ENCODE results near the gene HOXA11. TPM values are rescaled to one million over a fixed set of nuclear protein-coding genes. Genes with fewer than 3 reads are reported as not detected.

HOXA11 gene
- total and polyA plus RNA-seq, 2 donors from 2014 or later = 5.2 to 5.5 TPM

DNA sequence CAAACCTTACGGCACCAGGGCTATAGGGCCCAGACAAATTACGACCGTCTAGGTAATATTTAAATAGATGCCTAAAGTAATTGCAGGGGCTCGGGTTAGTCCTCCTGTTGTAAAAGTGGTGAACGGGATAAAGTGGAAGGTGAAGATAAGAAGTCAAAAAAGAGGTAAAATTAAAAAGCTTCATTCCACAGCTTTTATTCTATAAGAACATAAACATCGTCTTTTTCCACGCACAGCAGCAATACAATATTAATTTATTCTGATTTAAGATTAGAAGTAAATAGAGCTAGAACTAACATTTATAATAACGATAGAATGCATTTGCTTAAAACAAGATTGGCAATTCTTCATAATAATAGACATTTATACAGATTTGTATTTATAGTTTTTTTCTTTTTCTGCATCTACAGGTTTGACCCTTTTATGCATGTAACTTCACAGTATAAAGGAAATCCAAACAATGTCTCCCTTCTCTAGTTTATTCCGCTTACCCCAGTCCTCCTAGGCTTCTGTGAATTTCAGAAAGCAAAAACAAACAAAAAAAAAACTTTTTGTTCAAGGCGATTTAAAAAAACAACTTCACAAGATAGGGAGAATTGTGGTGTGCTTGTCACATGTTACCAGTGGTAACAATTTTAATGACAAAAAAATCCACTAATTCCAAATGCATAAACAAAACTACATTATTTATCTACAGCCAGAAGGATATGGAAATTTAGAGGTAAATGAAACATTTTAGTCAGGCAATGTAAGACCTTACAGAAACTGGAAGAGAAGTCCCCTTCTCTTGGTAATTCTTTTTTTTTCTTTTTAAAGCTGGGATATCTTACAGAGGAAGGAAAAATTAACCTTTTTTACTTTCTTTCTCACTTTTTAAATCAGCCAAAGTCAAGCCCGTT is 14.4 kb downstream of the HOXA11 start:
- TF ChIP-seq, protein P1, sequence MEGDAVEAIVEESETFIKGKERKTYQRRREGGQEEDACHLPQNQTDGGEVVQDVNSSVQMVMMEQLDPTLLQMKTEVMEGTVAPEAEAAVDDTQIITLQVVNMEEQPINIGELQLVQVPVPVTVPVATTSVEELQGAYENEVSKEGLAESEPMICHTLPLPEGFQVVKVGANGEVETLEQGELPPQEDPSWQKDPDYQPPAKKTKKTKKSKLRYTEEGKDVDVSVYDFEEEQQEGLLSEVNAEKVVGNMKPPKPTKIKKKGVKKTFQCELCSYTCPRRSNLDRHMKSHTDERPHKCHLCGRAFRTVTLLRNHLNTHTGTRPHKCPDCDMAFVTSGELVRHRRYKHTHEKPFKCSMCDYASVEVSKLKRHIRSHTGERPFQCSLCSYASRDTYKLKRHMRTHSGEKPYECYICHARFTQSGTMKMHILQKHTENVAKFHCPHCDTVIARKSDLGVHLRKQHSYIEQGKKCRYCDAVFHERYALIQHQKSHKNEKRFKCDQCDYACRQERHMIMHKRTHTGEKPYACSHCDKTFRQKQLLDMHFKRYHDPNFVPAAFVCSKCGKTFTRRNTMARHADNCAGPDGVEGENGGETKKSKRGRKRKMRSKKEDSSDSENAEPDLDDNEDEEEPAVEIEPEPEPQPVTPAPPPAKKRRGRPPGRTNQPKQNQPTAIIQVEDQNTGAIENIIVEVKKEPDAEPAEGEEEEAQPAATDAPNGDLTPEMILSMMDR (IDR thresholded peaks at IDR 0.05; ENCODE audit: borderline replicate concordance, extremely low read depth, insufficient read depth) = no peak
- intact Hi-C loops (cut with DNase I) = loop anchor here (10.0 kb wide), 1 partner anchor 1316 kb away; no protein-coding TSS in a partner anchor
- H3K36me3 ChIP-seq (ENCODE audit: control insufficient read depth in 2 of 3, insufficient read depth in 3 of 3, low read length in 3 of 3) = no peaks in the 10 kb centered on the region
- peak overlapping the region; percentile 94 to 96 for H3K27ac ChIP-seq (ENCODE audit: low read depth in 2 of 2, low read length in 2 of 2)
- DNase-seq (peak in 1 of 5 donors; percentile 53), FAIRE-seq (peak; percentile 33)
- H3K9me3 ChIP-seq (ENCODE audit: control insufficient read depth in 2 of 3, insufficient read depth in 1 of 3, low read length in 3 of 3) = no peaks in the 10 kb centered on the region
- H3K4me3 ChIP-seq (ENCODE audit: low read length in 3 of 3) = peak overlapping the region; percentile 62 to 86 (median 78)
- H3K27me3 ChIP-seq (ENCODE audit: control insufficient read depth, insufficient read depth, low read length) = no peaks in the 10 kb centered on the region
- H3K4me1 ChIP-seq (ENCODE audit: control insufficient read depth in 2 of 3, insufficient read depth in 2 of 3, low read depth in 1 of 3, low read length in 3 of 3) = no peaks in the 10 kb centered on the region
- peak overlapping the region; percentile 72 to 95 (median 85) for H3K9ac ChIP-seq (ENCODE audit: low read length in 3 of 3)

DNA sequence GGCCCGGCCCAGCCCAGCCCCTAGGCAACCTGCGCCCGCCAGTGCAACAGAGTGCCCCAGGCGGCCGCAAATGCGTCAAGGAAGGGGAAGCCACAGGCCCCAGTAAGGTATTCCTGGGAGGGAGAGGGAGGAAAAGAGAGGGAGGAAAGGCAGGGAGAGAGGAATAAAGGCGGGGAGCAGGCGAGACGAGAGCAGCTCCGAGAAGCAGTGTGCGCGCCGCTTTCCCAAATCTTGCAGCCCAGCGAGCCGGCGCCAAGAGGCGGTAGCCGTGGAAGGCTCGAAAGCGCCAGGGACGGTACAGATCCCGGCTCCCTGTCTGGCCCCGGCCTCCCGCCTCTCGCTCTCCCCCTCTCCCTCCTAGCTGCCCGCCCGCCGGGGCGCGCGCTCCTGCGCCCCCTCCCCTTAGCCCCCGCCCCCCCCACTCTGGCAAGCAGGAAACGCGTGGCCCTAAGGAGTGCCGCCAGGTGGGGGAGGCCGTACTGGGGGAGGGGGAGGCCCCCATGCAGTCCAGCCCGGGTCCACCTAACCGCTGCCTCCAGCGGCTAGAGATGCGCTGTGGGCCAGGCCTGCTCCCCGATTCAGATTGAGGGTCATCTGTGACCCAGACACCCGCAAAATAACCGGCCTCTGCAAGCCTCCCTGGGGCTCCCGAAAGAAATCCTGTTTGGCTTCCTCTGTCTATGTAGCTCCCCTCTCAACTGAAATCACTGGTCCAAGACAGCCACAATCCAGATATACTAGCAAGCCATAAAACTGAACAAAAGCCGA is 15.2 kb downstream of the HOXA11 start:
- DNase-seq (peak in 4 of 5 donors; percentile 77 to 92 (median 86)), FAIRE-seq (no peak)
- H3K4me1 ChIP-seq (ENCODE audit: control insufficient read depth in 2 of 3, insufficient read depth in 2 of 3, low read depth in 1 of 3, low read length in 3 of 3) = no peaks in the 10 kb centered on the region
- peak overlapping the region; percentile 71 to 86 (median 78) for H3K4me3 ChIP-seq (ENCODE audit: low read length in 3 of 3)
- peak overlapping the region; percentile 72 to 95 (median 82) for H3K9ac ChIP-seq (ENCODE audit: low read length in 3 of 3)
- no peaks in the 10 kb centered on the region for H3K9me3 ChIP-seq (ENCODE audit: control insufficient read depth in 2 of 3, insufficient read depth in 1 of 3, low read length in 3 of 3)
- intact Hi-C loops (cut with DNase I) = loop anchor here (10.0 kb wide), 1 partner anchor 1315 kb away; no protein-coding TSS in a partner anchor
- H3K36me3 ChIP-seq (ENCODE audit: control insufficient read depth in 2 of 3, insufficient read depth in 3 of 3, low read length in 3 of 3) = no peaks in the 10 kb centered on the region
- H3K27ac ChIP-seq (ENCODE audit: low read depth in 2 of 2, low read length in 2 of 2) = peak overlapping the region; percentile 94 to 96
- TF ChIP-seq, protein P1 (IDR thresholded peaks at IDR 0.05; ENCODE audit: borderline replicate concordance, extremely low read depth, insufficient read depth) = no peak
- H3K27me3 ChIP-seq (ENCODE audit: control insufficient read depth, insufficient read depth, low read length) = no peaks in the 10 kb centered on the region

DNA sequence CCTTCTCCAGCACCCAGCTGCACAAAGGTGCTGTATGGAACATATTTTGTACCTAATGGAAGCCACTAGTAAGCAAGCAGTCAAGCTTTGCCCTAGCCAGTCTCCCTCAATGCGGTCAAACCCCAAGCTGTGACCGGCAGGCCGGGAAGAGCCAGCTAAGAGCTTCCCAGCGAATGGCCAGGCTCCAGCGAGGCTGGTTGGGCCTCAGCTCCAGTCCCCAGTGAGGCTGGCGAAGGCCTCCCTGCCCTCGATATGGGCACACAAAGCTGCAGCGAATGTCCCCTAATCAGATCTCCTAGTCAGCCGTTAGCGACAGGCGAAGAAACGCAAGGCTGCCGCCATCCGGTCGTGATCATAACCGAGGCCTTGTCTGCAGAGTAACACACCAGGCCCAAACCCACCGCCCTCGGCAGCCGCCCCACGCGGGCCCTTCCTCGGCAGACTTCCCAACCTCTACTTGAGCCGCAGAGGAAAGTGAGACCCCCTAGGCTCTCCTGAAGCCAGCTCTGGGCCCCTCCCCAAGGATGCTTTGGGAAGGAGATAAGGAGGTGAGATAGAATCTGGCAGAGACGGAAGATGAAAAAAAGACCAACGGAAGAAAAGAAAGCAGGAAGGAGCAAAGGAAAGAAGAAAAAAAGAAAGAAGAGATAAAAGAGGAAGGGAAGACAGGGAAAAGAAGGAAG is 16.6 kb downstream of the HOXA11 start:
- peak overlapping the region; percentile 57 to 95 (median 79) for H3K9ac ChIP-seq (ENCODE audit: low read length in 3 of 3)
- H3K27ac ChIP-seq (ENCODE audit: low read depth in 2 of 2, low read length in 2 of 2) = peak overlapping the region; percentile 94 to 96
- H3K27me3 ChIP-seq (ENCODE audit: control insufficient read depth, insufficient read depth, low read length) = no peaks in the 10 kb centered on the region
- H3K9me3 ChIP-seq (ENCODE audit: control insufficient read depth in 2 of 3, insufficient read depth in 1 of 3, low read length in 3 of 3) = no peaks in the 10 kb centered on the region
- H3K4me1 ChIP-seq (ENCODE audit: control insufficient read depth in 2 of 3, insufficient read depth in 2 of 3, low read depth in 1 of 3, low read length in 3 of 3) = peaks cover 0 to 2% (median 0%) of the 10 kb centered on the region in 3 donors
- intact Hi-C loops (cut with DNase I) = no loop called here
- peaks cover 0 to 5% (median 2%) of the 10 kb centered on the region in 3 donors for H3K36me3 ChIP-seq (ENCODE audit: control insufficient read depth in 2 of 3, insufficient read depth in 3 of 3, low read length in 3 of 3)
- no peak for FAIRE-seq
- peak in 2 of 5 donors; percentile 82 to 88 for DNase-seq
- TF ChIP-seq, protein P1 (IDR thresholded peaks at IDR 0.05; ENCODE audit: borderline replicate concordance, extremely low read depth, insufficient read depth) = no peak
- H3K4me3 ChIP-seq (ENCODE audit: low read length in 3 of 3) = peak overlapping the region; percentile 59 to 86 (median 74)

Data from kidney (tissue), 14 donors.